Nephron progenitor cell (in vitro differentiated cells): ENCODE data around the gene ATG2A.

Experiments
- DNase-seq: peaks from one replicate; pipeline ENCODE4 v3.0.0; 2021
- H3K27ac Mint-ChIP-seq: 2 replicates; pipeline ENCODE4 v1.8.0; 2021; ENCODE audit warnings: mild to moderate bottlenecking, moderate library complexity, mixed read lengths
- H3K27me3 Mint-ChIP-seq: 2 replicates; pipeline ENCODE4 v1.8.0; 2021; ENCODE audit warnings: mild to moderate bottlenecking, low read depth, mixed read lengths; ENCODE audit not compliant: poor library complexity
- H3K36me3 Mint-ChIP-seq: 2 replicates; pipeline ENCODE4 v1.8.0; 2021; ENCODE audit warnings: low read depth, mixed read lengths
- H3K4me1 Mint-ChIP-seq: 2 replicates; pipeline ENCODE4 v1.8.0; 2021; ENCODE audit warnings: mixed read lengths
- H3K4me3 Mint-ChIP-seq: 2 replicates; pipeline ENCODE4 v1.8.0; 2021; ENCODE audit warnings: mild to moderate bottlenecking, moderate library complexity, mixed read lengths
- H3K9me3 Mint-ChIP-seq: 2 replicates; pipeline ENCODE4 v1.8.0; 2021; ENCODE audit warnings: mild to moderate bottlenecking, moderate library complexity, mixed read lengths
- TF ChIP-seq, protein P1 (sequence below): fragments of 200-600 bp; sonication (generic); IDR thresholded peaks from 2 replicates; pipeline ENCODE4 v1.5.0; 2021; ENCODE audit warnings: antibody characterized with exemption

Gene ATG2A

DNA sequence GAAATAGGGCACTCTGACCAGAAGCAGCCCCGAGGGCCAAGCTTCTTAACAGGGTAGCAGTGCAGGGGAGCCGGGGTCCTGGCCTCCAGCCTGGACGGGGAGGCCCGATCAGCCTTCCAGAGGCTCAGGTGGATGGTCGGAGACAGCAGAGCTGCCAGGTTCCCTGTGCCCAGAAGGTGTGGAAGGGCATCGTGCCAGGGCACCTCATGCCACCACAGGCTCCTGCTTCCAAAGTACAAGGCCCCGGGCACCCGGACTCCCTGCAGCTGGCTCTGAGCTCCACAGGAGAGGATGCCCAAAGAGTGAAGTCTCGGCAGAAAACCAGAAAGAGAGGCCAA is 52.9 kb downstream of the ATG2A start:
- no peak for DNase-seq
- Mint-ChIP-seq H3K4me3 (no peak overlapping the region), H3K27ac (no peak overlapping the region), H3K27me3 (peaks cover 2% of the 10 kb centered on the region), H3K4me1 (peaks cover 50% of the 10 kb centered on the region), H3K36me3 (peaks cover 26% of the 10 kb centered on the region), H3K9me3 (no peaks in the 10 kb centered on the region)
- TF ChIP-seq, protein P1, sequence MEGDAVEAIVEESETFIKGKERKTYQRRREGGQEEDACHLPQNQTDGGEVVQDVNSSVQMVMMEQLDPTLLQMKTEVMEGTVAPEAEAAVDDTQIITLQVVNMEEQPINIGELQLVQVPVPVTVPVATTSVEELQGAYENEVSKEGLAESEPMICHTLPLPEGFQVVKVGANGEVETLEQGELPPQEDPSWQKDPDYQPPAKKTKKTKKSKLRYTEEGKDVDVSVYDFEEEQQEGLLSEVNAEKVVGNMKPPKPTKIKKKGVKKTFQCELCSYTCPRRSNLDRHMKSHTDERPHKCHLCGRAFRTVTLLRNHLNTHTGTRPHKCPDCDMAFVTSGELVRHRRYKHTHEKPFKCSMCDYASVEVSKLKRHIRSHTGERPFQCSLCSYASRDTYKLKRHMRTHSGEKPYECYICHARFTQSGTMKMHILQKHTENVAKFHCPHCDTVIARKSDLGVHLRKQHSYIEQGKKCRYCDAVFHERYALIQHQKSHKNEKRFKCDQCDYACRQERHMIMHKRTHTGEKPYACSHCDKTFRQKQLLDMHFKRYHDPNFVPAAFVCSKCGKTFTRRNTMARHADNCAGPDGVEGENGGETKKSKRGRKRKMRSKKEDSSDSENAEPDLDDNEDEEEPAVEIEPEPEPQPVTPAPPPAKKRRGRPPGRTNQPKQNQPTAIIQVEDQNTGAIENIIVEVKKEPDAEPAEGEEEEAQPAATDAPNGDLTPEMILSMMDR, result no peak

DNA sequence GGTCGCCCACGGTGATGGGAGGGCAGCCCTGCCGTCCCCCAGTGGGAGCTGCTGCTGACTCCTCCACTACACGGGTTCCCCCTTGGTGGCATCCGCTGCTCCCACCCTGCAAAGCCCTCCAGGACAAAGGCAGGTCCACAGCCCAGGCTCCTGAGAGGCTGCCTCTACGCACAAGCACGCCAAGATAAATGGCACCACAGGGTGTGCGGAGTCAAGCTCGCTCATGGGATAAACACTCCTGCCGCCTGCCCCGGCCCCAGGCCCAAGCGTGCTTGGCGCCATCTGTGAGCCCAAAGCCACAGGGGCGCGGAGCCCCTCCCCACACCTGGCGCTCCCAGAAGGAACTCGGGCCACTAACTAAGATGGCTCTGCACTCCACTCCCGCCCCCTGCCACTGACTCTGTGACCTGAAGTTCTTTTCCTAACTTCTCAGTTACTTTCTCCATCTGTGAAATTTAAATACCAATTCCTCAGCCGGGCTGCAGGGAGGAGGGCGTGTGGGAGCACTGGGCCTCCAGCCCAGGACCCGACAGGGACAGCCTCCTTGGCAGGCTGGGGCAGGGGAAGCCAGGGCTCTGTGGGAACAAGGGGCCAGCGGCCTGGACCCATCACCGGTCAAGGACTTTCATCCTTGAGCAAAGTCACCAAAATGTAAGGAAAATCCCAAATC is 53.5 kb downstream of the ATG2A start:
- Mint-ChIP-seq H3K27ac (peak overlapping the region; percentile 80), H3K4me1 (peaks cover 47% of the 10 kb centered on the region), H3K36me3 (peaks cover 24% of the 10 kb centered on the region), H3K9me3 (no peaks in the 10 kb centered on the region), H3K27me3 (peaks cover 2% of the 10 kb centered on the region), H3K4me3 (peak overlapping the region; percentile 28)
- TF ChIP-seq, protein P1, result no peak
- DNase-seq, result no peak

DNA sequence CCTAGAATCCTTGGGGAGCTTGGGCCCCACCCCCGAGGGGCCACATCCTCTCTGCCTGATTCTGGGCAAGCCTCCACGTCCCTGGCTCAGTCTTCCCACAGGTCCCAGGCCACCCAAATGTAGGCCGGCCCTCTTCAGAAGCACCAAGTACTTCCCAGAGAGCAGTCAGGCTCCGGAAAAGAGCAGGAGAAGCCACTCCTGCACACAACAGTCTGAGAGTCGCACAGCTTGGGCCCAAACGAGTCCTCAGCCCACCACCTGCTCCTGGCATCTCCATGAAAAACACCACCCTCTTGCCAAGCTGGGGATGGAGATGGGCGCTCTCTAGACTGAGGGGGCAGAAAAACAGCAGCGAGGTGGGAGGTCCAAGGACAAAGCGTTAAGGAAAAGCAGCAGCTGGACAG is 54.0 kb downstream of the ATG2A start:
- Mint-ChIP-seq H3K4me1 (peaks cover 43% of the 10 kb centered on the region), H3K9me3 (no peaks in the 10 kb centered on the region), H3K27ac (peak overlapping the region; percentile 85), H3K36me3 (peaks cover 19% of the 10 kb centered on the region), H3K4me3 (no peak overlapping the region), H3K27me3 (peaks cover under 1% of the 10 kb centered on the region)
- no peak for DNase-seq
- TF ChIP-seq, protein P1, result no peak

DNA sequence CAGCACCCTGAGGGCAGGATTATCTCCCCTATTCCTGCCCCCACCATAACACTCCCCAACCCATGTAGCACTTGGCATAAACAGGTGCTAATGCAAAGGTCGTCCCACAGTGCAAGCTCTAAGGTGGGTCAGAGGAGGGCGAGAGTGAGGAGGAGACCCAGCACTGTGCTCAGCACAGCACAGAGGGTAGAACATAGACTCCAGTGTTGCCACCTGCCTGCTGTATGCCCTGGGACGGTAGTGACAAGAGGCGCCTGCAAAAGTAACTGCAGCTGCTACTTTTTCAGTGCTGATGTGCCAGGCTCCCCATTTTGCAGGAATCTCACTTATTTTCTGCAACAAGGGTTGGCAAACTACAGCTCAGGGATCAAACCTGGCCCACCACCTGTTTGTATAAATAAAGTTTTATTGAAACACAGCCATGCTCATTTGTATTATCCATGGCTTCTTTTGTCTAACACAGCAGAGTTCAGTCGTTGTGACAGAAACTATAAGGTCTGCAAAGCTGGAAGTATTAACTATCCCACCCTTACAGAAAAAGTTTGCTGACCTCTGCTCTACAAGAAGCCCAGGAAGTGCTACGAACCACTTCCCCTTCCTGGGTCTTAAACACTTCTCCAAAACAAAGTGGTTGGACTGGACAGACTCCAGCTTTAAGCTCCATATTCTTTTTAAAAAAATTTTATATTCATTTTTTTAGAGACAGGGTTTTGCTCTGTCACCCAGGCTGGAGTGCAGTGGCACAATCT is 55.6 kb downstream of the ATG2A start:
- Mint-ChIP-seq H3K27me3 (peaks cover under 1% of the 10 kb centered on the region), H3K27ac (no peak overlapping the region), H3K36me3 (peaks cover 13% of the 10 kb centered on the region), H3K4me1 (peaks cover 43% of the 10 kb centered on the region), H3K4me3 (no peak overlapping the region), H3K9me3 (no peaks in the 10 kb centered on the region)
- DNase-seq, result no peak
- TF ChIP-seq, protein P1, result no peak

DNA sequence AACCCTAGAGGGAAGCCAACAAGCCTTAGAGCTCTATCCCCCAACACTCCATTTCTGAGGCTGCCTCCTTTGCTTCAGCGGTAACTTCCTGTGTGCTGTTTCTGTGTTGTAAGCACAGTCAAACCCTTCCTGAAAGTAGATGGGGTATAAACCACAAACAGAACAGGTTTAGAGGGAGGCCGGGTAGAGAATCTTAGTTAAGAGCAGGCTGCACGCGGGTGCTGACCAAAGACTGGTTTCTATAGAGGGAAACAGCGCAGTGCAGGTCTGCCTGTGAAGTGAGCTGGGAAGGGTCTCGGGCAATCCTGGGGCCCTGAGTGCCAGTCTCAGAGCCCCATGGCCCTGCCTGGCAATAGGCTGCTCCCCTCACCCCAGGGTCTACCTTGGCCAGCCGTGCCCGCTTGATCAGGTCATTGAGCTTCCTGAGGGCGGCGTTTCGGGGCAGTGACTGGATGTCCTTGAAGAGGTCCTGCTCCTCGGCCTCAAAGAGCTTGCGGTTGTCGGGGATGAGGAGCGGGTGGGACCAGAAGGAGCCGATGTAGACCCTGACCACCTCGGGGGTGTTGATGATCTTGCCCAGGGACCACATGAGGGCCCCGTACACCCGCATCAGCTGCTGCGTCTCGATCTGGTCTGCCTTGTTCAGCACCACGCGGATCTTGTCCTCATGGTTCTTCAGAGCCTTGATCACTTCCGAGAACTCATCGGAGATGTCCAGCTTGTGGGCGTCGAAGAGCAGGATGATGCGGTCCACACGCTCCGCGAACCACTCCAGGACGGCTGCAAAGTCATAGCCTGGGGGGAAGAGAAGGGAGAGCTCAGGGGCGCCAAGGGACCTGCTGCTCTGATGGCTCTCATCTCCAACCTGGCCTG is 57.2 kb downstream of the ATG2A start:
- peaks cover 18% of the 10 kb centered on the region for H3K36me3 Mint-ChIP-seq
- H3K9me3 Mint-ChIP-seq, result no peaks in the 10 kb centered on the region
- H3K4me3 Mint-ChIP-seq, result no peak overlapping the region
- peak overlapping the region; percentile 83 for H3K27ac Mint-ChIP-seq
- H3K27me3 Mint-ChIP-seq, result peaks cover 3% of the 10 kb centered on the region
- H3K4me1 Mint-ChIP-seq, result peaks cover 40% of the 10 kb centered on the region
- no peak for DNase-seq
- TF ChIP-seq, protein P1, result no peak
